ENCODE data around the gene NDUFAF8. TPM values are rescaled to one million over a fixed set of nuclear protein-coding genes. Genes with fewer than 3 reads are reported as not detected.

The NDUFAF8 gene
- polyA plus RNA-seq, 1 experiment = 70.8 TPM

GRCh38 chr17:81282141-81282540 lies 43.0 kb downstream of the NDUFAF8 start:
- Histone ChIP-seq H3K27me3 (ENCODE audit: control insufficient read depth, insufficient read depth, low read length) (no peaks in the 10 kb centered on the region), H3K4me3 (ENCODE audit: low read depth, low read length) (no peak overlapping the region), H3K36me3 (ENCODE audit: control insufficient read depth, insufficient read depth, low read length) (peaks cover 23% of the 10 kb centered on the region)
- no peak for DNase-seq (ENCODE audit: low read depth)
- POLR2A ChIA-PET = no interaction called here
- TF ChIP-seq, protein P1, sequence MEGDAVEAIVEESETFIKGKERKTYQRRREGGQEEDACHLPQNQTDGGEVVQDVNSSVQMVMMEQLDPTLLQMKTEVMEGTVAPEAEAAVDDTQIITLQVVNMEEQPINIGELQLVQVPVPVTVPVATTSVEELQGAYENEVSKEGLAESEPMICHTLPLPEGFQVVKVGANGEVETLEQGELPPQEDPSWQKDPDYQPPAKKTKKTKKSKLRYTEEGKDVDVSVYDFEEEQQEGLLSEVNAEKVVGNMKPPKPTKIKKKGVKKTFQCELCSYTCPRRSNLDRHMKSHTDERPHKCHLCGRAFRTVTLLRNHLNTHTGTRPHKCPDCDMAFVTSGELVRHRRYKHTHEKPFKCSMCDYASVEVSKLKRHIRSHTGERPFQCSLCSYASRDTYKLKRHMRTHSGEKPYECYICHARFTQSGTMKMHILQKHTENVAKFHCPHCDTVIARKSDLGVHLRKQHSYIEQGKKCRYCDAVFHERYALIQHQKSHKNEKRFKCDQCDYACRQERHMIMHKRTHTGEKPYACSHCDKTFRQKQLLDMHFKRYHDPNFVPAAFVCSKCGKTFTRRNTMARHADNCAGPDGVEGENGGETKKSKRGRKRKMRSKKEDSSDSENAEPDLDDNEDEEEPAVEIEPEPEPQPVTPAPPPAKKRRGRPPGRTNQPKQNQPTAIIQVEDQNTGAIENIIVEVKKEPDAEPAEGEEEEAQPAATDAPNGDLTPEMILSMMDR (IDR thresholded peaks at IDR 0.05; ENCODE audit: insufficient read depth, low read depth, low read length) = no peak
- CTCF ChIA-PET = interaction anchor here (0.8 to 0.9 kb wide), 2 partner anchors 10 to 11 kb away, joined by 3 to 4 read pairs; no protein-coding TSS in a partner anchor

GRCh38 chr17:81282876-81283275 lies 43.8 kb downstream of the NDUFAF8 start:
- ChIA-PET POLR2A (no interaction called here), CTCF (interaction anchor here (1.1 to 1.4 kb wide), 2 partner anchors 10 to 201 kb away, joined by 3 to 4 read pairs; no protein-coding TSS in a partner anchor)
- Histone ChIP-seq H3K36me3 (ENCODE audit: control insufficient read depth, insufficient read depth, low read length) (peaks cover 27% of the 10 kb centered on the region), H3K27me3 (ENCODE audit: control insufficient read depth, insufficient read depth, low read length) (no peaks in the 10 kb centered on the region), H3K4me3 (ENCODE audit: low read depth, low read length) (no peak overlapping the region)
- DNase-seq (ENCODE audit: low read depth) = no peak
- TF ChIP-seq, protein P1 (IDR thresholded peaks at IDR 0.05; ENCODE audit: insufficient read depth, low read depth, low read length) = no peak

GRCh38 chr17:81285179-81285878 lies 46.2 kb downstream of the NDUFAF8 start:
- peak overlapping the region; percentile 11; the same call in 1 of the 2 replicates for H3K4me3 ChIP-seq (ENCODE audit: low read depth, low read length)
- no peak for DNase-seq (ENCODE audit: low read depth)

GRCh38 chr17:81285894-81286293 lies 46.8 kb downstream of the NDUFAF8 start:
- peaks cover 30% of the 10 kb centered on the region for H3K36me3 ChIP-seq (ENCODE audit: control insufficient read depth, insufficient read depth, low read length)
- TF ChIP-seq, protein P1 (IDR thresholded peaks at IDR 0.05; ENCODE audit: insufficient read depth, low read depth, low read length) = no peak
- no peaks in the 10 kb centered on the region for H3K27me3 ChIP-seq (ENCODE audit: control insufficient read depth, insufficient read depth, low read length)
- ChIA-PET POLR2A (no interaction called here), CTCF (no interaction called here)
- DNase-seq (ENCODE audit: low read depth) = no peak
- no peak overlapping the region for H3K4me3 ChIP-seq (ENCODE audit: low read depth, low read length)

More at GRCh38 chr17:81285179-81285878, 46.2 kb downstream of the NDUFAF8 start:
- H3K27me3 ChIP-seq (ENCODE audit: control insufficient read depth, insufficient read depth, low read length) = no peaks in the 10 kb centered on the region
- peaks cover 28% of the 10 kb centered on the region for H3K36me3 ChIP-seq (ENCODE audit: control insufficient read depth, insufficient read depth, low read length)
- TF ChIP-seq, protein P1 (IDR thresholded peaks at IDR 0.05; ENCODE audit: insufficient read depth, low read depth, low read length) = 0 out of 2 replicates have a peak, but pooled peaks have one; percentile 6
- ChIA-PET POLR2A (no interaction called here), CTCF (interaction anchor here (1.1 kb wide), 1 partner anchor 17 kb away, joined by 3 read pairs; no protein-coding TSS in a partner anchor)

DNA sequence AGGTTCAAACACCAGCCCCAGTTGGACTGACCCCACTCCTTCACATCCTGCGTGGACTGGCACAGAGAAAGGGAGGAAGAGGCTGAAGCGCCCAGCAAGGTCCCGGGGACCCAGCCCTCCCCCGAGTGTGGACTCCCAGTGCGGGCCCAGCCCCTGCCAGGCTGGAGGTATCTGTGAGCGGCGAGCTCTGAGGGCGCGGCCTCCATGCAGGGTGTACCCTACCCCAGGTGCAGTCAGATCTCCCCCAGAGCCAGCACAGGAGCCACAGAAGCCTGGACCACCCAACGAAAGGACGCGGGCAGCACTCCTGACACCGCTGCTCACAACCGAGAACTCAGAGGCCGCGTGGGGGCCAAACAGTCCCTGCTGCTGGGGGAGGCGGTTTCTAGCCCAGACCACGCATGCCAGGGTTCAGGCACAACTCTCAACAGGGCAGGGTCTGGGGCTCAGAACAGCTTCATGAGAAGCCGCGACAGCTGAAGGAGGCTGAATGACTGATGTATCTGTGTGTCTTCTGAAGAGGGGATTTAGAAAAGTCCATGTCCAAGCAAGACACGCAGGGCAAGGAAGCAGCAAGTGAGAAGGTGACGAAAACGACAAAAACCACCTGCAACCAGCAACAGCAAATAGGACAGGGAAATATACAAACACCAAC lies 47.5 kb downstream of the NDUFAF8 start:
- Histone ChIP-seq H3K27me3 (ENCODE audit: control insufficient read depth, insufficient read depth, low read length) (no peaks in the 10 kb centered on the region), H3K4me3 (ENCODE audit: low read depth, low read length) (no peak overlapping the region), H3K36me3 (ENCODE audit: control insufficient read depth, insufficient read depth, low read length) (peaks cover 30% of the 10 kb centered on the region)
- ChIA-PET POLR2A (no interaction called here), CTCF (interaction anchor here (1.0 kb wide), 1 partner anchor 9 kb away, joined by 3 read pairs; no protein-coding TSS in a partner anchor)
- TF ChIP-seq, protein P1 (IDR thresholded peaks at IDR 0.05; ENCODE audit: insufficient read depth, low read depth, low read length) = no peak
- DNase-seq (ENCODE audit: low read depth) = no peak
